Esophagus muscularis mucosa (tissue), 3 donors: Measurements from ENCODE around the gene LIPJ.

ENCODE experiments used
- POLR2AphosphoS5 ChIP-seq, 2 donors: sonication (generic); formaldehyde crosslinking; IDR thresholded peaks; one replicate each; pipeline ENCODE4 v1.6.1; 2017; ENCODE audit warnings: antibody characterized with exemption in 2 of 2
- TF ChIP-seq, protein P1 (sequence below), 3 experiments: fragments of 200-600 bp in 2 of 3; fragments of 450-650 bp in 1 of 3; sonication (generic) in 2 of 3; IDR thresholded peaks; one replicate each; pipeline ENCODE4 v1.5.1; 2017 to 2019; ENCODE audit warnings: antibody characterized with exemption in 3 of 3, mild to moderate bottlenecking in 2 of 3, moderate library complexity in 1 of 3

DNA sequence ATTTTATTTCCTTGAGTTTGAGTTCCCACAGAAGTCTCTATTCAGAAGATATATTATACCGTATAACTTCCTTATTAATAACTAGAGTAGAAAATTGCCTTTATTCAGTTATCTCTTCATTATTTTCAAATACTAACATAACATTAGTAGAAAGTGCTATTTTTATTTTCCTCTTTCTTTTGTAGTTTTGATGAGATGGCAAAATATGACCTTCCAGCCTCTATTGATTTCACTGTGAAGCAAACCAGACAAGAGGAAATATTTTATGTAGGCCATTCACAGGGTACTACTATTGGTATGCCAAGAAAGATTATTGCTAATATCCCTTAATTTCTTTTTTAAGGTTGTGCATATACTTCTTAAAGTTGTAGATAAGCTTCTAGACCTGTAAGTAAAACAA lies 7.9 kb downstream of the LIPJ start:
- TF ChIP-seq, protein P1, sequence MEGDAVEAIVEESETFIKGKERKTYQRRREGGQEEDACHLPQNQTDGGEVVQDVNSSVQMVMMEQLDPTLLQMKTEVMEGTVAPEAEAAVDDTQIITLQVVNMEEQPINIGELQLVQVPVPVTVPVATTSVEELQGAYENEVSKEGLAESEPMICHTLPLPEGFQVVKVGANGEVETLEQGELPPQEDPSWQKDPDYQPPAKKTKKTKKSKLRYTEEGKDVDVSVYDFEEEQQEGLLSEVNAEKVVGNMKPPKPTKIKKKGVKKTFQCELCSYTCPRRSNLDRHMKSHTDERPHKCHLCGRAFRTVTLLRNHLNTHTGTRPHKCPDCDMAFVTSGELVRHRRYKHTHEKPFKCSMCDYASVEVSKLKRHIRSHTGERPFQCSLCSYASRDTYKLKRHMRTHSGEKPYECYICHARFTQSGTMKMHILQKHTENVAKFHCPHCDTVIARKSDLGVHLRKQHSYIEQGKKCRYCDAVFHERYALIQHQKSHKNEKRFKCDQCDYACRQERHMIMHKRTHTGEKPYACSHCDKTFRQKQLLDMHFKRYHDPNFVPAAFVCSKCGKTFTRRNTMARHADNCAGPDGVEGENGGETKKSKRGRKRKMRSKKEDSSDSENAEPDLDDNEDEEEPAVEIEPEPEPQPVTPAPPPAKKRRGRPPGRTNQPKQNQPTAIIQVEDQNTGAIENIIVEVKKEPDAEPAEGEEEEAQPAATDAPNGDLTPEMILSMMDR (IDR thresholded peaks at IDR 0.05) = no peak
- TF ChIP-seq POLR2AphosphoS5 (IDR thresholded peaks at IDR 0.05) = no peak
